ENCODE results near the gene ITGB3.
A peak's percentile ranks its signal among the peaks of the same experiment; 100 is the strongest.
"Not testable (repeated sequence)": the region's sequence is repeated elsewhere in the genome, so short reads cannot be mapped to it uniquely, and the experiment has no call there.

The ITGB3 gene

GRCh38 chr17:47253541-47254402, at the start of gene ITGB3:
Gene ITGB3, plus strand, starts transcription at chr17:47253827. Its CDS starts 35 bp downstream, at chr17:47253862.
- DNase-seq (ENCODE audit: low read depth in 2 of 2), result peak; percentile 26 to 54

- DNase-seq (ENCODE audit: low read depth in 2 of 2), result no peak
Measured at GRCh38 chr17:47203984-47204721, 49.5 kb upstream of the ITGB3 start.

GRCh38 chr17:47204722-47205418, 48.8 kb upstream of the ITGB3 start:
- no peak for DNase-seq (ENCODE audit: low read depth in 2 of 2)

GRCh38 chr17:47205419-47205963, 48.1 kb upstream of the ITGB3 start:
- DNase-seq (ENCODE audit: low read depth in 2 of 2), result peak; percentile 18 to 51

DNA sequence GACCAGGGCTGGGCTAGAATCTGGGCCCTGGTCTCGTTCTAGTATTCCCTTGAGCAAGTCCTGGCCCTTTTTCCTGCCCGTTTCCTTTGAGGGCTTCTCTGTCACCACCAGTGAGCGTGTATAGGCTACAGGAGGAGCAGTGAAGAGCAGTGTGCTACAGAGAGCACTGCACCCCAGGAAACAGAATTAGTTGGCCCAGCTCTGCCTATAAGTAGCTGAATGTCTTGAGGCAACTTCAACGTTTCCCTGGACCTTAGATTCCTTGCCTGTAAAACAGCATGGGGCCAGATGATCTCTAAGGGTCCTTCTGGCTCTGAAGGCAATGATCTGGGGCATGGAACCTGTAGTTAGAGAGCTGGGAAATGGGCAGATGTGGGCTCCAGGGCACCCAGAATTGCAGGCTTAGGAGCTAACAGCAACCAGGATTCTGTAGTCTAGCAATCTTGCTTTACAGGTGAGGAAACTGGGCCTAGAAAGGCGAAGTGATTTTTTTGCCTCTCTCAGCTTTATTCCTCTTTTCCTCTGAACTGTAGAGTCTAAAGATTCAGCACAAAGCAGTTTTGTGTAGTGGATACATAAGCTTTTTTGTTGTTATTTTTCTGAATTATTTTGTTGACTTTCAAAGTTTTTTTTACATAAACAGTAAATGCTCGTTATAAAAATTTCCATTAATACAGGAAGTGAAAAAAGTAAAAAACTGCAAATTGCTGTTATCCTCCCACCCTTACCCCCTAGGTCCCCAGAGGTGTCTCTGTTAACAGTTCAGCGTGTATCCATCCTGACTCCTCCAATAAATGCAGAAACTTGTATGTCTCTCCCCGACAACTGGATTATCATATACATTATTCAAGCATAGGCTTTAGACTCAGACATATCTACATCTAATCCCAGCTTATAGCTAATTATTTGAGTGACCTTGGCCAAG, 46.2 kb upstream of the ITGB3 start:
- DNase-seq (ENCODE audit: low read depth in 2 of 2), result no peak

GRCh38 chr17:47208744-47209488, 44.7 kb upstream of the ITGB3 start, which contains the start of gene MYL4:
Gene MYL4, plus strand, starts transcription at chr17:47209348. Its CDS starts 75 bp downstream, at chr17:47209423.
- no peak for DNase-seq (ENCODE audit: low read depth in 2 of 2)

- DNase-seq (ENCODE audit: low read depth in 2 of 2), result no peak
Measured at GRCh38 chr17:47209499-47209898, 44.1 kb upstream of the ITGB3 start.

- no peak for DNase-seq (ENCODE audit: low read depth in 2 of 2)
Measured at GRCh38 chr17:47210105-47210504, 43.5 kb upstream of the ITGB3 start.

GRCh38 chr17:47210779-47211178, 42.8 kb upstream of the ITGB3 start:
- no peak for DNase-seq (ENCODE audit: low read depth in 2 of 2)

DNA sequence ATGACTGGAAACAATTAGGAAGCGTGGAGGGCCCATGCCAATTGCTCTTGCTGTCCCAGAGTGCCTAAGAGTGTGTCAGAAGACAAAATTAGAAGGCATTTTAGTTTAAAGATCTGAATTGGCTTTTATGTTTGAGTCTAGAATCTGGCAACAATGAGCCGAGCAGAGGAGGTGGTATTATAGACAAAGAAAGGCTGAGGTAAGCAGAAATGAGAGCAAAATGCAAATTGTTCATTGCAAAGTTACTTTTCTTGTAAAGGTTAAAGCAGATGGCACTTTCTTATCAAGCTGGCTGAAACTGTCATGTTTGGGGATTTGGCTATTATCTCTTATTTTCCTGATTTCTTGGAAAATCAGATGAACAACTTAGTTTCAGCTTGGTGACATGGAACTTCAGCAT, 41.2 kb upstream of the ITGB3 start:
- no peak for DNase-seq (ENCODE audit: low read depth in 2 of 2)

DNA sequence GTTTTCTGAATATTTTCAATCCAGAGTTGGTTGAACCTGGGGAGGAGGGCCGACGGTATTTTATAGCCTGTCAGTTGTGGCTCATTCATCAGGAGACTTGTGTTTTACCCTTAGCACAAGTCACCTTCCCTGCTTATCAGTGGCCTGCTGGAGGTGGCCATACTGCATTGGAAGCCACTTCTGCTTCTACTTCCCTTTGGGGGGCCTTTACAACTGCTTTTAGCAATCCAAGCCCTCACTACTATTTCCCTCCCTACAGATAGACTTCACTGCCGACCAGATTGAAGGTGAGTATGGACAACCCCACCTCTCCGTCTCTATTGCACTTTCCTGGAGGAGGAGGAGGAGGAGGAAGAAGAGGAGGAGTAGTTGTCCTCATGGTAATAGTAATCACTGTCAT, 40.1 kb upstream of the ITGB3 start:
- DNase-seq (ENCODE audit: low read depth in 2 of 2), result no peak

- DNase-seq (ENCODE audit: low read depth in 2 of 2), result no peak
Measured at GRCh38 chr17:47214931-47215330, 38.7 kb upstream of the ITGB3 start.

DNA sequence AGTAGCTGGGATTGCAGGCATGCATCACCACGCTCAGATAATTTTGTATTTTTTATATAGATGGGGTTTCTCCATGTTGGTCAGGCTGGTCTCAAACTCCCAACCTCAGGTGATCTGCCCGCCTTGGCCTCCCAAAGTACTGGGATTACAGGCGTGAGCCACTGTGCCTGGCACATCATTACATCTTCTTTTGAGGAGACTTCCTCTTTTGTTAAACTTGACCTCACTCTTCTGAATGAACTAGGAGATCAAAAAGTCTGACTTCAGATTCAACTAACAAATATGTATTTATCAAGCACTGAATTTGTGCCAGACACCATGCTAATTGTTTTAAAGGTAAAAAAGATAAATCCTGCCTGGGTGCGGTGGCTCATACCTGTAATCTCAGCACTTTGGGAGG, 36.8 kb upstream of the ITGB3 start:
- not testable (repeated sequence) for DNase-seq (ENCODE audit: low read depth in 2 of 2)

DNA sequence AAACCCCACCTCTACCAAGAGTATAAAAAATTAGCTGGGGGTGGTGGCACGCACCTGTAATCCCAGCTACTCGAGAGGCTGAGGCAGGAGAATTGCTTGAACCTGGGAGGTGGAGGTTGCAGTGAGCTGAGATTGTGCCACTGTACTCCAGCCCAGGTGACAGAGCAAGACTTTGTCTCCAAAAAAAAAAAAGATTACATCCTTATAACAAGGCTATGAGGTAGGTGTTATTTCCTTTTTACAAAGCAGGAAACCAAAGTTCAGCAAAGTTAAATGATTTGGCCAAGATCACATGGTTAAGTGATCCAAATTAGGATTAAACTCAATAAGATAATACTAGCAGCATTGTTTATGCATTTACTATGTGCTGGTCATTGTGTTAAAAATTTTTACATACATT, 36.3 kb upstream of the ITGB3 start:
- DNase-seq (ENCODE audit: low read depth in 2 of 2), result not testable (repeated sequence)

GRCh38 chr17:47218896-47219430, 34.7 kb upstream of the ITGB3 start:
- DNase-seq (ENCODE audit: low read depth in 2 of 2), result no peak

DNA sequence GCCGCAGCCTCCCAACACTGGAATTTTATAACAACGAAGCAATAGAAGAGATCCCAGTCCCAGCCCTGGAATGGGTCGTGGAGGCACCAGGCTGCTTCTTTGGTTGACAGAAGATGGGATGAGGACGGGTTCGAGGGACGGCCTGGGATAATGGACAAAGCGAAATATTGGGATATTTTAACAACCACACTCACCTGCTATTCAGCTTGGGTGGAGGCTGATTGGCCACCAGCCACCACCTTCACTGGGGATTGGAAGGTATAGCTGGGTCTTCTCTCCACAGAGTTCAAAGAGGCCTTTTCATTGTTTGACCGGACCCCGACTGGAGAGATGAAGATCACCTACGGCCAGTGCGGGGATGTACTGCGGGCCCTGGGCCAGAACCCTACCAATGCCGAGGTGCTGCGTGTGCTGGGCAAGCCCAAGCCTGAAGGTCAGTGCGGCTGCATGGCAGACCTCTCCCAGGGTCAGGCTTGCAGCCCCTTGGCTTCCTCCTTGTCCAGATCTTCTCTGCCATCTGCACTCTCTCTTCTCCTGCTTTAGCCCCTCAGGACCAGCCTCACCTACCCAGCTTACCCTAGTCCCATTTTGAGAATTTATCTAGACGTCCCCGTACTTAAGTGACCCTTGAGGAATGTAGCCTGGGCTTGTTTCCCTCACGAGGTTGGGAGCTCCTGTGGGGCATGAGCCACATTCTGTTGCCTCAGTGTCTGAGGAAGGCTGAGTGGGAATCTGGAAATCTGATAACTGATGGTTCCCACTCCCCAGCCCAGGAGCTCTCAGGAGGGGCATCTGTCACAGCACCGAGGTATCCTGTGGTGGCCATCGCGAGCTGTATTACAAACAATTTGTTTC, 33.8 kb upstream of the ITGB3 start:
- no peak for DNase-seq (ENCODE audit: low read depth in 2 of 2)

GRCh38 chr17:47220531-47220999, 33.1 kb upstream of the ITGB3 start:
- DNase-seq (ENCODE audit: low read depth in 2 of 2), result no peak

DNA sequence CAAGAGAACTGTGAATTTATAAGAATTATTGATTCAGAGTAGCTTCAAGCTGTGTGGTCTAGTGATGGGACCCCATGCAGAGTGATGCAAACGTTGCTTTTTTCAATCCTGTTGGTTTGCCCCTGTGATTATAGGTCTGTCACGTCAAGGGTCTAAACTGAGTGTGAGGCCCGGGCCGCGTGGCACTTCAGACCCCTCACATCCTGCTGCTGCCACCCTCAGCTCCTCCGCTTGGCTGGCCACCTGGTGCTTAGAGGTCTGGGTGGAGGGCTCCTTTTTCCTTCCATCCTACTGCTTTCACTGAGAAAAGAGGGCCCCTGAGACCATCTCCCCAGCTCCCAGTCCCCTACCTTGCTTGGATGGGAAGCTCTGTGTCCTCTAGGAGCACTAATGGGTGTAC, 32.5 kb upstream of the ITGB3 start:
- no peak for DNase-seq (ENCODE audit: low read depth in 2 of 2)

DNA sequence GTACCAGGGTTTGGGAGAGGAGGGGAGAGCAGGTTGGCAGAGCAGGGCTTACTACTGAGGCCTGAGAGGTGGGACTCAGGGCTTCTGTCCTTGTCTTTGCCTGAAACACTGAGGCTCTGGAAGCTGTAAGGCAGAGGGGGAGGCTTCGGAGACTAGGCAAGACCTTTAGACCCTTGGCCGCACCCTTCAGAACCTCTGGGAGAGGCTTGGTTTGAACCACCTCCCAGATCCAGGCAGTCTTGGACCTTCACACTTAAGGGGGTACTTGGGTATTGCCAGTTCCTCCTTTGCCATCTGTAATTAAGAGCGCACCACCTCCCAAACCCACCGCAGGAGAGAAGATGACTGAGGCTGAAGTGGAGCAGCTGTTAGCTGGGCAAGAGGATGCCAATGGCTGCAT, 31.6 kb upstream of the ITGB3 start:
- DNase-seq (ENCODE audit: low read depth in 2 of 2), result no peak

Data from stimulated activated CD4-positive, alpha-beta T cell treated with anti-CD3 and anti-CD28 coated beads, Interleukin-1b, Interleukin-23, amount 100 ng/mL, for 4 hours (primary cell).